GM23338 (cell line): Measurements from ENCODE around the gene PKN3.

Source experiments
- CREB1 ChIP-seq: fragments of 250-450 bp; sonication (Bioruptor Pico); IDR thresholded peaks from 2 replicates; pipeline ENCODE4 v1.5.0; 2020; ENCODE audit warnings: low read depth, mild to moderate bottlenecking, moderate library complexity
- EZH2 ChIP-seq: fragments of 200-600 bp; sonication (generic); IDR thresholded peaks from one replicate; pipeline ENCODE4 v1.8.0; 2017; ENCODE audit warnings: antibody characterized with exemption, mild to moderate bottlenecking, low read depth; ENCODE audit not compliant: unreplicated experiment
- EZH2phosphoT487 ChIP-seq: fragments of 200-600 bp; sonication (generic); IDR thresholded peaks from one replicate; pipeline ENCODE4 v1.8.1; 2018; ENCODE audit warnings: antibody characterized with exemption; ENCODE audit not compliant: unreplicated experiment
- JUNB ChIP-seq: IDR thresholded peaks from one replicate; pipeline ENCODE4 v1.6.1; 2016; ENCODE audit warnings: antibody characterized with exemption; ENCODE audit not compliant: unreplicated experiment
- NANOG ChIP-seq: IDR thresholded peaks from 2 replicates; pipeline ENCODE4 v1.6.1; 2016; ENCODE audit warnings: antibody characterized with exemption, borderline replicate concordance
- POLR2AphosphoS5 ChIP-seq: IDR thresholded peaks from 2 replicates; pipeline ENCODE4 v1.6.1; 2016; ENCODE audit warnings: antibody characterized with exemption, low read depth
- STAT1 ChIP-seq: IDR thresholded peaks from one replicate; pipeline ENCODE4 v1.6.1; 2016; ENCODE audit warnings: antibody characterized with exemption; ENCODE audit not compliant: unreplicated experiment
- ZNF114 ChIP-seq: fragments of 250-450 bp; sonication (Bioruptor Pico); IDR thresholded peaks from 2 replicates; pipeline ENCODE4 v1.5.0; 2020; ENCODE audit warnings: mild to moderate bottlenecking, moderate library complexity
- TF ChIP-seq, protein P1 (sequence below), 2 experiments: fragments of 200-600 bp in 1 of 2; sonication (generic) in 1 of 2; conservative IDR thresholded peaks; 2 replicates each; pipeline versions ENCODE4 v1.5.1 to v1.6.1; 2016 to 2017; ENCODE audit warnings: antibody characterized with exemption in 2 of 2, low read depth in 2 of 2, mild to moderate bottlenecking in 2 of 2, moderate library complexity in 1 of 2
- TF ChIP-seq, protein P2 (sequence below): IDR thresholded peaks from one replicate; pipeline ENCODE4 v1.6.1; 2018; ENCODE audit warnings: antibody characterized with exemption; ENCODE audit not compliant: unreplicated experiment

DNA sequence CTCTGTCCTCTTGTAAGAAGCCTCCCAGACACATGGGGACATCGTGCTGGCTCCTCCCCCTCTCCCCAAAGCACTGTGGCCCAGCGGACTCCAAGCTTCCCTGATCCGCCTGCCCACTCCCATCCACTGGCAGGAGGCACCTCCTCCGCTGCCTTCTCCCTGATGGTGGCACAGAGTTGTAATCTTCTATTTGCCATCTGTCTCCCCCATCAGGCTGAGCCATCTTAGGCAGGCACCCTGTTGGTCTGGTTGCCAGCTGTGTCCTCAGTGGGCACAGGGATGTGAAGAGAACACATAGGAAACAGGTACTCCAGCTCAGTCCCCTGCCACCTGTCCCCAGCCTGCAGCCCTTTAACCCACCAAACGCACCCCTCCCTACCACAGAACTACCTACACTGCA is 27.0 kb downstream of the PKN3 start:
- TF ChIP-seq, protein P1, sequence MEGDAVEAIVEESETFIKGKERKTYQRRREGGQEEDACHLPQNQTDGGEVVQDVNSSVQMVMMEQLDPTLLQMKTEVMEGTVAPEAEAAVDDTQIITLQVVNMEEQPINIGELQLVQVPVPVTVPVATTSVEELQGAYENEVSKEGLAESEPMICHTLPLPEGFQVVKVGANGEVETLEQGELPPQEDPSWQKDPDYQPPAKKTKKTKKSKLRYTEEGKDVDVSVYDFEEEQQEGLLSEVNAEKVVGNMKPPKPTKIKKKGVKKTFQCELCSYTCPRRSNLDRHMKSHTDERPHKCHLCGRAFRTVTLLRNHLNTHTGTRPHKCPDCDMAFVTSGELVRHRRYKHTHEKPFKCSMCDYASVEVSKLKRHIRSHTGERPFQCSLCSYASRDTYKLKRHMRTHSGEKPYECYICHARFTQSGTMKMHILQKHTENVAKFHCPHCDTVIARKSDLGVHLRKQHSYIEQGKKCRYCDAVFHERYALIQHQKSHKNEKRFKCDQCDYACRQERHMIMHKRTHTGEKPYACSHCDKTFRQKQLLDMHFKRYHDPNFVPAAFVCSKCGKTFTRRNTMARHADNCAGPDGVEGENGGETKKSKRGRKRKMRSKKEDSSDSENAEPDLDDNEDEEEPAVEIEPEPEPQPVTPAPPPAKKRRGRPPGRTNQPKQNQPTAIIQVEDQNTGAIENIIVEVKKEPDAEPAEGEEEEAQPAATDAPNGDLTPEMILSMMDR (conservative IDR thresholded peaks at IDR 0.05; ENCODE audit: low read depth in 2 of 2): no peak
- TF ChIP-seq, protein P2, sequence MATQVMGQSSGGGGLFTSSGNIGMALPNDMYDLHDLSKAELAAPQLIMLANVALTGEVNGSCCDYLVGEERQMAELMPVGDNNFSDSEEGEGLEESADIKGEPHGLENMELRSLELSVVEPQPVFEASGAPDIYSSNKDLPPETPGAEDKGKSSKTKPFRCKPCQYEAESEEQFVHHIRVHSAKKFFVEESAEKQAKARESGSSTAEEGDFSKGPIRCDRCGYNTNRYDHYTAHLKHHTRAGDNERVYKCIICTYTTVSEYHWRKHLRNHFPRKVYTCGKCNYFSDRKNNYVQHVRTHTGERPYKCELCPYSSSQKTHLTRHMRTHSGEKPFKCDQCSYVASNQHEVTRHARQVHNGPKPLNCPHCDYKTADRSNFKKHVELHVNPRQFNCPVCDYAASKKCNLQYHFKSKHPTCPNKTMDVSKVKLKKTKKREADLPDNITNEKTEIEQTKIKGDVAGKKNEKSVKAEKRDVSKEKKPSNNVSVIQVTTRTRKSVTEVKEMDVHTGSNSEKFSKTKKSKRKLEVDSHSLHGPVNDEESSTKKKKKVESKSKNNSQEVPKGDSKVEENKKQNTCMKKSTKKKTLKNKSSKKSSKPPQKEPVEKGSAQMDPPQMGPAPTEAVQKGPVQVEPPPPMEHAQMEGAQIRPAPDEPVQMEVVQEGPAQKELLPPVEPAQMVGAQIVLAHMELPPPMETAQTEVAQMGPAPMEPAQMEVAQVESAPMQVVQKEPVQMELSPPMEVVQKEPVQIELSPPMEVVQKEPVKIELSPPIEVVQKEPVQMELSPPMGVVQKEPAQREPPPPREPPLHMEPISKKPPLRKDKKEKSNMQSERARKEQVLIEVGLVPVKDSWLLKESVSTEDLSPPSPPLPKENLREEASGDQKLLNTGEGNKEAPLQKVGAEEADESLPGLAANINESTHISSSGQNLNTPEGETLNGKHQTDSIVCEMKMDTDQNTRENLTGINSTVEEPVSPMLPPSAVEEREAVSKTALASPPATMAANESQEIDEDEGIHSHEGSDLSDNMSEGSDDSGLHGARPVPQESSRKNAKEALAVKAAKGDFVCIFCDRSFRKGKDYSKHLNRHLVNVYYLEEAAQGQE: no peak
- TF ChIP-seq NANOG: no peak
- no peak for TF ChIP-seq POLR2AphosphoS5
- TF ChIP-seq EZH2: no peak
- TF ChIP-seq EZH2phosphoT487: no peak
- TF ChIP-seq JUNB: no peak
- no peak for TF ChIP-seq STAT1
- TF ChIP-seq ZNF114 (CRISPR knock-in tag): no peak
- TF ChIP-seq CREB1 (CRISPR knock-in tag): no peak
